Keratinocyte (primary cell): ENCODE data around the gene ASTN1. TPM values are rescaled to one million over a fixed set of nuclear protein-coding genes. Genes with fewer than 3 reads are reported as not detected.

Experiments used
- DNase-seq: peaks from one replicate; pipeline ENCODE4 v3.0.0-alpha.2; 2011; ENCODE audit warnings: low read depth, missing footprints, low spot score
- FAIRE-seq: peaks from 2 replicates; lab custom pipeline; 2011; peaks lifted over from hg19 to GRCh38; lab: Jason Lieb, UNC
- H2AFZ ChIP-seq: 2 replicates; pipeline ENCODE4 v1.6.0; 2012; ENCODE audit warnings: low read length, control low read depth, inconsistent platforms; ENCODE audit not compliant: control insufficient read depth
- H3K27ac ChIP-seq: 2 replicates; pipeline ENCODE4 v1.5.1; 2011; ENCODE audit warnings: low read length; ENCODE audit not compliant: control insufficient read depth, insufficient read depth
- H3K27me3 ChIP-seq: 3 replicates; pipeline ENCODE4 v1.6.0; 2011; ENCODE audit warnings: low read length; ENCODE audit not compliant: control insufficient read depth, insufficient read depth; ENCODE audit errors: extremely low read depth
- H3K36me3 ChIP-seq, 2 experiments: 2 replicates in 1 of 2; 3 replicates in 1 of 2; pipeline ENCODE4 v1.5.1; 2011; ENCODE audit warnings: low read length in 2 of 2, mild to moderate bottlenecking in 1 of 2; ENCODE audit not compliant: control insufficient read depth in 2 of 2, insufficient read depth in 2 of 2; ENCODE audit errors: extremely low read depth in 1 of 2
- H3K4me1 ChIP-seq: 3 replicates; pipeline ENCODE4 v1.5.1; 2011; ENCODE audit warnings: low read length; ENCODE audit not compliant: control insufficient read depth, insufficient read depth; ENCODE audit errors: extremely low read depth
- H3K4me2 ChIP-seq: 3 replicates; pipeline ENCODE4 v1.6.0; 2011; ENCODE audit warnings: low read depth, low read length; ENCODE audit not compliant: control insufficient read depth, insufficient read depth; ENCODE audit errors: extremely low read depth
- H3K4me3 ChIP-seq, 3 experiments: fragments of 200-600 bp in 1 of 3; sonication (generic) in 1 of 3; 2 replicates in 2 of 3; 3 replicates in 1 of 3; pipeline ENCODE4 v1.5.1; 2011 to 2016; ENCODE audit warnings: low read length in 3 of 3, mild to moderate bottlenecking in 3 of 3, control low read depth in 2 of 3, inconsistent platforms in 1 of 3, low read depth in 1 of 3, mixed read lengths in 1 of 3, mixed run types in 1 of 3, moderate library complexity in 1 of 3; ENCODE audit not compliant: control insufficient read depth in 2 of 3, insufficient read depth in 2 of 3; ENCODE audit errors: extremely low read depth in 1 of 3
- H3K79me2 ChIP-seq: 2 replicates; pipeline ENCODE4 v1.6.0; 2012; ENCODE audit warnings: low read length; ENCODE audit not compliant: control insufficient read depth, insufficient read depth
- H3K9ac ChIP-seq: 3 replicates; pipeline ENCODE4 v1.6.0; 2011; ENCODE audit warnings: low read length; ENCODE audit not compliant: control insufficient read depth, insufficient read depth; ENCODE audit errors: extremely low read depth
- H3K9me1 ChIP-seq: 3 replicates; pipeline ENCODE4 v1.6.0; 2011; ENCODE audit warnings: low read length; ENCODE audit not compliant: control insufficient read depth, insufficient read depth; ENCODE audit errors: extremely low read depth
- H3K9me3 ChIP-seq: 2 replicates; pipeline ENCODE4 v1.5.1; 2012; ENCODE audit warnings: low read depth, low read length; ENCODE audit not compliant: control insufficient read depth
- H4K20me1 ChIP-seq: 3 replicates; pipeline ENCODE4 v1.6.0; 2011; ENCODE audit warnings: low read length; ENCODE audit not compliant: control insufficient read depth, insufficient read depth; ENCODE audit errors: extremely low read depth
- EZH2 ChIP-seq: IDR thresholded peaks from one replicate; pipeline ENCODE4 v1.6.1; 2012; ENCODE audit warnings: inconsistent platforms, mild to moderate bottlenecking, low read length, moderate library complexity
- dilution Hi-C: fragments of 300-500 bp; cut with MboI; formaldehyde crosslinking; loops from one replicate; pipeline ENCODE4 v1.7.0; 2020; ENCODE audit warnings: low sequenced_read_pairs; ENCODE audit not compliant: extremely low pct_ligation_motif_present
- polyA plus RNA-seq, 5 experiments: library from polyadenylated mRNA; depleted of rRNA in 3 of 5; stranded (reverse) in 3 of 5; stranded (forward) in 1 of 5; unstranded in 1 of 5; fragments of >200 nt; gene quantifications; 1 replicate in 1 of 5; 2 replicates in 3 of 5; 3 replicates in 1 of 5; pipeline versions ENCODE4 v1.2.1 to v1.2.3, GENCODE V29; 2011 to 2012; ENCODE audit warnings: missing spikeins in 2 of 5, low read depth in 1 of 5, low replicate concordance in 1 of 5
- TF ChIP-seq, protein P1 (sequence below), 3 experiments: IDR thresholded peaks in 1 of 3; conservative IDR thresholded peaks in 1 of 3; optimal IDR thresholded peaks in 1 of 3; 2 replicates in 2 of 3; 3 replicates in 1 of 3; pipeline versions ENCODE3 to v1.5.1; 2011; ENCODE audit warnings: low read length in 3 of 3, mild to moderate bottlenecking in 3 of 3, moderate library complexity in 2 of 3, control low read depth in 1 of 3, inconsistent platforms in 1 of 3; ENCODE audit not compliant: insufficient read depth in 2 of 3; ENCODE audit errors: extremely low read depth in 1 of 3

The ASTN1 gene
- polyA plus RNA-seq, 1 donor (not counting 4 experiments of a cell fraction or from before 2014, with no cell fraction given) = 0.08 TPM

DNA sequence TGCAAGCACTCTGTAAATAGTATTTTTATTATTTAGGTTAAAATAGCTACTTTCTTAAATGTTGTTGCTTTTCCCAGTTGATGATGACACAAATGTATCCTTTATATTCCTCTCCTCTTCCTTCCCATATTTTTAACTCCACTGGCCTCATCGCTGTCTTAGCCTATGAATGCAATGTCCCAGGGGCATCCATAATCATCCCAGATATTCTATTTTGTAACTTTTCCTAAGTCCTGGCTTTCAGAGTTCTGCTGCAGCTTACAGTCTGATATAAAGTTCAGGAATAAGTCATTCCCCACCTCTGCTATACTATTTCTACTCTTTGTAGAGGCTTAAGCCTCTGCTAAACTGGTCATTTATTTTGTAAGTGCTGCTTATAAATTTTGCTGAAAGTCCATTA lies 58.3 kb downstream of the ASTN1 start:
- Histone ChIP-seq H3K27ac (no peak overlapping the region), H3K79me2 (no peaks in the 10 kb centered on the region), H3K9me1 (no peaks in the 10 kb centered on the region), H3K9ac (no peak overlapping the region), H3K27me3 (no peaks in the 10 kb centered on the region), H3K4me3 (no peak overlapping the region), H3K36me3 (no peaks in the 10 kb centered on the region), H4K20me1 (no peaks in the 10 kb centered on the region), H2AFZ (no peak overlapping the region), H3K4me2 (no peak overlapping the region), H3K9me3 (no peaks in the 10 kb centered on the region), H3K4me1 (no peaks in the 10 kb centered on the region)
- no peak for TF ChIP-seq EZH2
- TF ChIP-seq, protein P1, sequence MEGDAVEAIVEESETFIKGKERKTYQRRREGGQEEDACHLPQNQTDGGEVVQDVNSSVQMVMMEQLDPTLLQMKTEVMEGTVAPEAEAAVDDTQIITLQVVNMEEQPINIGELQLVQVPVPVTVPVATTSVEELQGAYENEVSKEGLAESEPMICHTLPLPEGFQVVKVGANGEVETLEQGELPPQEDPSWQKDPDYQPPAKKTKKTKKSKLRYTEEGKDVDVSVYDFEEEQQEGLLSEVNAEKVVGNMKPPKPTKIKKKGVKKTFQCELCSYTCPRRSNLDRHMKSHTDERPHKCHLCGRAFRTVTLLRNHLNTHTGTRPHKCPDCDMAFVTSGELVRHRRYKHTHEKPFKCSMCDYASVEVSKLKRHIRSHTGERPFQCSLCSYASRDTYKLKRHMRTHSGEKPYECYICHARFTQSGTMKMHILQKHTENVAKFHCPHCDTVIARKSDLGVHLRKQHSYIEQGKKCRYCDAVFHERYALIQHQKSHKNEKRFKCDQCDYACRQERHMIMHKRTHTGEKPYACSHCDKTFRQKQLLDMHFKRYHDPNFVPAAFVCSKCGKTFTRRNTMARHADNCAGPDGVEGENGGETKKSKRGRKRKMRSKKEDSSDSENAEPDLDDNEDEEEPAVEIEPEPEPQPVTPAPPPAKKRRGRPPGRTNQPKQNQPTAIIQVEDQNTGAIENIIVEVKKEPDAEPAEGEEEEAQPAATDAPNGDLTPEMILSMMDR (optimal IDR thresholded peaks at IDR 0.05 in 1 of 3, IDR thresholded peaks at IDR 0.05 in 1 of 3, conservative IDR thresholded peaks at IDR 0.05 in 1 of 3; ENCODE audit: extremely low read depth in 1 of 3, insufficient read depth in 2 of 3, low read length in 3 of 3) = no peak
- no peak for FAIRE-seq
- no peak for DNase-seq
- dilution Hi-C loops = no loop called here

DNA sequence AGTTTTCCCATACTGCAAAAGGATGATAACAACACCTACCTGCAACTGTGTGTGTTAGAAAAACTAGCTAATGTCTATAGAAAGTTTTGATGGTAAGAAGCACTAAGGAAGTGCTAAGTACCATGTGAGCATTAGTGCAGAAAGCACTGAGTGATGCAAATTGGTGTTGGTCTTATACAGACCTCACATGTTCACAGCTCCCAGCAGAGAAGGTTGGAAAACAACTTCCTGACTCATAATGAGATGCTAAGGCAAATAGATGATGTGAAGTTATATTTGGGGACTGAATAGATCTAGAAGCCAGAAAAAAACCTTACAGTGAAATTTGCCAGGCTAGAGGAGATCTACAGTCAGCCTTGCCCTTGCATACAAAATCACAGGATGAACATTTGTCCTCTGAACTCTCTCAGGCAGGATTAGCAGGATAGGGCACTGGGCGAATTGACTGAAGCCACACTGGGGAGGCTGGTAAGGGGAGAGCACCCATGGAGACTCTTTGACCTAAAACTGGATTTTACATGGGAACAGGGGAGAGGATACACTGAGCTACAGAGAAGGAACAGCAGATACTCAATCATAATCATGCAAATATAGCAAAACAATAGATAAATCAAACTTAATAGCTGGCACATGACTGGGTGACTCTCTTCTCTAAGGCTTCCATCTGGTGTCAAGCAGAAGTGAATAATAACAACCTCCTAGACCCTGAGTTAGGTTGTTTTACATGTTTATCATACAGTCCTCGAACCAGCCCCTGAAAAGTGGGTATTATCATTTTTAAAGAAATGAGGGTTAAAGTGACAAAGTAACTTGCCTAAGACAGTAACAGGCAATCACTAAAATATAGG lies 61.3 kb downstream of the ASTN1 start:
- no peak overlapping the region for H2AFZ ChIP-seq
- no peaks in the 10 kb centered on the region for H3K27me3 ChIP-seq
- no peak for FAIRE-seq
- no peaks in the 10 kb centered on the region for H3K36me3 ChIP-seq
- no peaks in the 10 kb centered on the region for H3K9me3 ChIP-seq
- no peak for DNase-seq
- H3K79me2 ChIP-seq = no peaks in the 10 kb centered on the region
- H3K9ac ChIP-seq = no peak overlapping the region
- no peak overlapping the region for H3K4me2 ChIP-seq
- no peak overlapping the region for H3K27ac ChIP-seq
- H4K20me1 ChIP-seq = no peaks in the 10 kb centered on the region
- H3K4me1 ChIP-seq = no peaks in the 10 kb centered on the region
- TF ChIP-seq EZH2 = no peak
- TF ChIP-seq, protein P1 (optimal IDR thresholded peaks at IDR 0.05 in 1 of 3, IDR thresholded peaks at IDR 0.05 in 1 of 3, conservative IDR thresholded peaks at IDR 0.05 in 1 of 3; ENCODE audit: extremely low read depth in 1 of 3, insufficient read depth in 2 of 3, low read length in 3 of 3) = no peak
- dilution Hi-C loops = no loop called here
- no peak overlapping the region for H3K4me3 ChIP-seq
- no peaks in the 10 kb centered on the region for H3K9me1 ChIP-seq
